CD4-positive, alpha-beta T cell treated with Interleukin-1 beta for 1 hour (primary cell): ENCODE data around the gene ITIH6.
A peak's percentile ranks its signal among the peaks of the same experiment; 100 is the strongest.
"Not testable (repeated sequence)": the region's sequence is repeated elsewhere in the genome, so short reads cannot be mapped to it uniquely, and the experiment has no call there.

Experiments
- DNase-seq, 2 donors: peaks; one replicate each; pipeline ENCODE4 v3.0.0-alpha.2; 2020 to 2022

ITIH6 gene

DNA sequence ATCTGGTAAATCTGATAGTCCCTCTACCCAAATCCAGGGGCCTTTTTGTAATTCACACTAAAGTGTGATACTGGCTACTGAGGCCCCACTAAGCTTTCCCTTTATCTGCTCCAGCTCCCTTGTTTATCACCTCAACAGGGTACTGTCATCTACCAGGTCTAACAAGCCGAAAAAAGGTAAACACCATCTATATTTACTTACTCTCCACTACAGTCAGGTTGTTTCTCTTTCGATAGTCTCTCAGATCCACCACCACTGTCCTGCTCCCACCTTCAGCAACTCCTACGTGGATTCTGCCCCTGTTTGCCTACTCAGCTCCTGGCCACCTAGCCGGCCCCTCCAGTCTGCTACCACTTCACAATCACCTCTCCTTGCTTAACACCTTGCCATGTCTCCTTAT lies 3.3 kb downstream of the ITIH6 start:
- no peak for DNase-seq

DNA sequence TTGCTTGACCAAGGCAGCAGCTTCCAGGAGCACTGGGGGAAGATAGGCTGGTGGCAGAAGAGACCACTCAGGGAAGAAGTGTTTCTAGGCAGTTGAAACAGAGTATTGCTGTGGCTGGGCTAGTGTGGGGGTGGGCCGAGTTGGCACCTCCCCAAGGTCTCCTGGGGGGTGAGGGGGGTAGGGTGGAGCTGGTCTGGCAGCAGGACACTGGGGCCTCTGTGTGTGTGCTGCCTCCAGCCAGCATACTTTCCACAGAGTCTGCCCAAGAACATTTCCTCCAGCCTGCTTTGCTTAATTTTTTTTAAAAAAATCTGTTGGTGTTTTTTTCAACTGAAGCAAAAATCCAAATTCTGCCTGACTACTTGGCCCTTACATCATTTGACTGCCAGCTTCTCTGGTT lies 4.0 kb downstream of the ITIH6 start:
- no peak for DNase-seq

DNA sequence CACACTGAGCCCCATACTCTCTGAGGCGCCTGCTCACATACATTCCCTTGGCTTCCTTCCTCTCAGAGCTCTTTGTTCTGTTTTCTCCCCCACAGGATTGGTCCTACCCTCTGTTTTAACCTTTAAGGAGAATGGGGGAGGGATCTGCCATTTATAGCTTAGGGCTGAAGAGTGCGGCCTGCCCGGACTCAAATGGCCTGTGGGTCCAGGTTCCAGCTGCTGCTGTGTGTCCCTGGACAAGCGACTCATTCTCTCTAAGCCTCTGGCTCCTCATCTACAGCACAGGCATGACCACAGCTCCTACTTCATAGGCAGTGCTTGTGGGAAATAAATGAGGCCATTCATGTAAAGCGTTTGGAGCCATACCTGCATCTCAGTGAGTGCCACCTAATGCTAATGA lies 8.7 kb downstream of the ITIH6 start:
- DNase-seq = not testable (repeated sequence)

DNA sequence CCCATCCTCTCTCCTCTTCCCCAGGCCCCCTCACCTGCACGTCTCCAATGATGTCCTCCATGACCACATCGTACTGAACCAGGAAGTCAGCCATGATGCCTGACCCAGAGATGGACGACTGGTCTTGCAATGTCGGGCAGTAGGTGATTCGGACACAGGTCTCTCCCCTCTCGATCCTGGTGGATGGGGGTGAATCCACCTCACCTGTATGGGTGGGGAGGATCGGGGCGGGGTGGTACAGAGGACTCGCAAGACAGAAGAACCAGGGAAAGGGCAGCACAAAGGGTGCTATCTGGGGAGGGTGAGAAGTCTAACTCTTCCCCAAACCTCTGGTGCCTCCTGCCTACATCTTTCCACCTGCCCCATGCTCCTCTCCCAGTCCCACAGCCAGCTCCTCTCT lies 9.6 kb downstream of the ITIH6 start:
- no peak for DNase-seq

DNA sequence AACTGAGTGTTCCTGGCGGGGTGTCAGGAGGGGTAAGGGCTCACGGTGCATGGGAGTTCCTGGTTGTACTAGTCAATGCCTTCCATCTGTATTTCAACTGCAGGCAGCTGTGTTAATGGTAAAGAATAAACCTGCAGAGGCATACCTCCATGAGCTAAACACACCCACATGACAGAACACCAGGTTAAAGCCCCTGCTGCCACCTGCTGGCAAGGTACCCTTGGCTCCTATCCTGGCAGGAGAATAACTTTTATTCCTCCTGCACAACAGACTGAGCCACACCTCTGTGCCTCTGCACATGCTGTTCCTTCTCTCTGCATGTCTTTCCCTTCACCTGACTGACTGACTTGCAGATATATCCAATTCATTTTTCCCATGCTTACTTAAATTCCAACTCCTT lies 11.1 kb downstream of the ITIH6 start:
- DNase-seq = peak in 1 of 2 donors; percentile 50

DNA sequence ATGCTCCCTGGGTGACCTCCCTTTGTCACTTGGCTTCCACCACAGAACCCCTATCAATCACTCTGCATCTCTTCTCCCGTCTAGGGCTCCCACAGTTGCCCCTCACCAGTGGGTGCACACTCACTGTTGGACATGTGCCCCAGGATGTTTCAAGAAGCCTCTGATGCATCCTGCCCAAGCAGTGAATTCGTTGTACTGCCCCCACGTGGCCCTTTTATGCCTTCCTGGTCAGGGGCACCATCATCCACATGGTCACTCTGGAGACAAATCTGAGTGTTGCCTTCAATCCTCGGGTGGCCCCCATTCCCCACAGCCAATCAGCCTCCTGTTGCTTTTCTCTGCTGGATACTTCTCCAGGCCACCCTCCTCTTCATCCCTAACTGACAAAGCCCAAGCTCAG lies 12.2 kb downstream of the ITIH6 start:
- DNase-seq = no peak

DNA sequence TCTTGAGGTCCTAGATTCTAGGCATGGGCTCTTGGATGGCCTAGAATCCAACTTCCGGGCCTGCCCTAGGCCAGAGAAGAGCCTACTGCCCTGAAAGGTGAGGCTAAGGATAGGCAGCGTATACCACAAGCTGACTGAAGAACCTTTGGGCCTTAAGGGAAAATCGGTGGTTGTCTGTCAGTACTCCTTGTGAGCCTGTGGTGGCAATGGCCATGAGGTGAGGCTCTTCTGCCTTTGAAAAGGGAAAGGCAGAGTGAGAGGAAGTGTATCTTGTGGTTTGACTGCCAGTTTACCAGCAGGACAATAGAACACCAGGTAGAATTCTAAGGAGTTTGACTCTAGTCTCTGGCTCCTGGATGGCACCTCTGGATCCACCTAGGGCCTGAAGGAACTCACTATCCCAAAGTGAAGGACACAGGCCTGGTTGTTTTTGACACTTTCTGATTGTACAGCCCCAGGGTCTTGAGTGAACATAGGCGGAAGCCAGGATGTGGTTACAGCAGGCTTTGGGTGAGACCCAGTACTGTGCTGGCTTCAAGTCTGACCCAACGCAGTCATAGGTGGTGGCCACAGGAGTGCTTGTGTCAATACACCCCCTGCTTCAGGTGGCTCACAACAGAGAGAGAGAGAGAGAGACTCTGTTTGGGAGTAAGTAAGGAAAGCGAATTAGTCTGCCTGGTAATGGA lies 20.9 kb downstream of the ITIH6 start:
- no peak for DNase-seq

DNA sequence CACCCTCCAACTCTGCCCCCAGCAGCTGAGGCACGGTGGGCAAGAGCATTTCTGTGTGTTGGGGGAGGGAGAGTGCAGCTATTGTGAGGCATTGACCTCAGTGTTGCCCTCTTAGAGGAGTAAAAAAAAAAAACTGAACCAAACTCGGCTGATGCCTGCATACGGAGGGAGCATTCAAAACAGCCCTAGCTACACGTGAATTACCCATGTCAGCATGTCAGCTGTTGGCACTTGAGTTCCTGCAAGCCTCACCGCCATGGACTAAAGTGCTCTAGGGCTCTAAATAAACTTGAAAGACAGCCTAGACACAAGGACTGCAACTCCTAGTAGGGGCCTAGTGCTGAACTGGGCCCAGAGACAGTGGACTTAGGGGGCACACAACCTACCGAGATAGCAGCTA lies 22.0 kb downstream of the ITIH6 start:
- DNase-seq = no peak

DNA sequence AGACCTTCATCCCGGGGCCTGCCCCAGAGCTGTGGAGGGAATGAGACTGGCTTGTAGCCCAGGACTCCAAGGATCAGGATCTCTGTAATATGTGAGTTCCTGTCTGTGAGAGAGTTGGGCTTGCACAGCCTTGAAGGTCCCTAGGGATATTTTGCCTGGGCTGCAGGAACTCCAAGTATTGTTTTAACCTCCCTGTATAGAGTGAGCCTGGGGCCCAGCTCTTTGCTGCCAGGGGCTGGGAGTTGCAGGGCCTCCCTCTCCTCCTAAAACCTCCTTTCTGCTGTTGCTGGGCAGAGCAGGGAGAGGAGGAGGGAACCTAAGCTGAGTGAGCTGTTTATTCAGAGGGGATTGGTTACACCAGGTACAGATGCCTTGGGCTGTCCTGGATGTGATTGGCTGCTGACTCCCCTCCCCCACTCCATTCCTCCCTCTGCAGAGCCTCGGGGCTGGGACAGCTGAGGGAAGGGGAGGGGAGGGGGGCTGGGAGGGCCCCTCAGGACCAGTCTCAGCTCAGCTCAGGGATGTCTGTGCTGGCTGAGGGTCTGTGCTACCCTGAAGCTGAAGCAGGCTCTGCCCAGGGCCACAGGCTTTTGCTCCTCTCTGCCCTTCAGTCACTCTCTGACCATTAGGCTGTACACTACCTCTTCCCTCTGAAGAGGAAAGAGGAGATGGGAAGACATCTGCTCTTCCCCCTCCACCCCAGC lies 23.5 kb downstream of the ITIH6 start:
- DNase-seq = not testable (repeated sequence)

DNA sequence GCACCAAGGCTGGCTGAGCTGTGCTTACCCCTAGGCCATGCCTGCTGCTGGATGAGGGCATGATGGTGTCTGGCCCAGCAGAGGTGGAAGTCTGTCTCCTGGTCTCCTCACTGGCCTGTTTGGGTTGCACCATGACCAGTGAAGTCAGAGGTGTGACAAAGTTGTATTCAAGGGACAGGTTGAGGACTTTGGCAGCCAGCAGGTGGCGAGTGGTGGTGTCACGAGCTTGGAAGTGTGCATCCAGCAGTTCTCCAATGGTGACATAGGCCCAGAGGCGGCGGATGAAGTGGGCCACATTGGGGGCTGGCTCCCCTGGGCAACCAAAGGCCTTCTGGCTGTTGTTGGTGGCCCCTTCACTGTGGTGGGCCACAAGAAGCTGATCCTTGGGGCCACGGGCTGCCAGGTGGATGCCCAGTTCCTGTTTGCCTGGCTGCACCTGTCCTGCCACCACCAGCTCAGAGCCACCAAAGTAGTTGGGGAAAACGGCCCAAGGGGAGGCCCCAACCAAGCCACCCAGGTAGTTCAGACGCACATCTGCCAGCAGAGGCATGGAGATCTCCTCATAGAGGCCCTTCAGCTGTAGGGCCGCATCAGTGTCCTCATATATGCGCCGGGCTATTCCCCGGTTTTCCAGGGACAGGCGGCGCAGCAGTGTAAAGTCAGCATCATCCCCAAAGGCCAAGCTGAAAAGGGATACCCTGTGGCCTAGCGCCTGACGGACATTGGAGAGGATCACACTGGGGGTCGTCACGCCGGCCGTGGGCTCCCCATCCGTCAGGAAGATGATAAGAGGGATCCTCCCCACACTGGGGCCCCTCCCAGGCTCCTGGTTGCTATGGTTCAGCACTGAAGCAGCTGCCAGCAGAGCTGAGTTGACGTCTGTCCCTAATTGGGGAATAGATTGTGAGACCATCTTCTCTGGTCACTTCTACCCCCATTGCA lies 39.7 kb downstream of the ITIH6 start:
- no peak for DNase-seq

DNA sequence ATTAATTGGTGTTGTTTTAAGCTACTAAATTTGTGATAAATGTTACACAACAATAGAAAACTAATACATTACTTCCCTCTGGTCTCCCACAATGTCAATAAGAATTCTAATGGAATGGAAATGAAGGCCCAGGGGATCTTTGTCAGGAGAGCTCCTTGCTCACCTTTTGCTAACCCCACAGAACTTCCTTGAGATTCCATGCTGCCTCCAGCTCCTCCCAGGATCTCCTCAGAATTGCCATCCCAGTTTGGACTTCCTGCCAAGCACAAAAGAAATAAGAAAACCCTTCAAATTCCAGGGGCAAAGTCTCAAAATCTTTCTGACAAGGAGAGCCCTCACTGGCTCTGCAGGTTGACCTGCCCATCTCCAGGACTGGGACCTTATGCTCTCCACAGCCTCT lies 43.2 kb downstream of the ITIH6 start:
- no peak for DNase-seq

DNA sequence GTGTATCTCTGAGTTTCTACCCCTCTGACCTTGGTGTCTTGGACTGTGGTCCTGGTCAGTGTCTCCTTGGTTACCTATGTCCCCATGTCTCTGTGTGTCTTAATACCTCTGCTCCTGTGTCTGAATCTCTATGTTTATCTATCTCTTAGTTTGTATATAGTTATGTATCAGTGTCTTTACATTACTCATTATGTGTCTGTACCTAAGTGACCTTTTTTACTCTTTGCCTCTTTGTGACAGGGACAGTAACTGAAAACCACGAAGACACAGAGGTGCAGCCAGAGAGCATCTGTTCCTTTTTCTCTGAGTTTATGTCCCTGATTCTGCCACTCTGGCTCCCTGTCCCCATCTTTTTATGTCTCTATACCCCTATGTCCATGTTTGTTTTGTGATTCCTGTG lies 49.4 kb downstream of the ITIH6 start:
- no peak for DNase-seq

DNA sequence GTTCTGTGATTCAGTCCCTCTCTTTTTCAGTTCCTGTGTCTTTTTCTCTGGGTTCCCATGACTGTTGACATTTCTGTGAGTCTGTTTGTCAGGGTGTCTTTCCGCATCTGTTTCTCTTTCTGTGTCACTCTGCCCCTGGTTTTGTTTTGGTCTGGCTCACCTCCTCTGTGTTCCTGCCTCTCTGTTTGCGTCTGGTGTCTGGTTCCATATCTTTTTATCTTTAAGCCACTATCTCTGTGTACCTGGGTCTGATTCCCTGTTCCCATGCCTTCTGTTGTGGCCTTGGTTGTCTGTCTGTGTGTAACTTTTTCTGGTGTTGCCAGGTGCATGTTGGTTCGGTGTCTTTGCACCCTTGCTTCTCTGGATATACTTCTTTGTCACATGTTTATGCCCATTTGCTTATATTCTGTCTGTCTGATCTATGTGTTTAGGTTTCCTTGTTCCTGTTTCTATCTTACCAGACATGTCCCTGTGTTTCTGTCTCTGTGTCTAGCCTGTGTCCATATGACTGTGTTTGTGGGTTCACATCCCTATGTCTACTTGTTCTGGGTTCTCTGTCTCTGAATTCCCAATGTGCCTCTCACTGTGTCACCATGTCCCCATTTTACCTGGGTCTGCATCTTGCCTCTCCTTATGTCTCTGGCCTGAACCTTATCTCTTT lies 50.2 kb downstream of the ITIH6 start:
- no peak for DNase-seq

DNA sequence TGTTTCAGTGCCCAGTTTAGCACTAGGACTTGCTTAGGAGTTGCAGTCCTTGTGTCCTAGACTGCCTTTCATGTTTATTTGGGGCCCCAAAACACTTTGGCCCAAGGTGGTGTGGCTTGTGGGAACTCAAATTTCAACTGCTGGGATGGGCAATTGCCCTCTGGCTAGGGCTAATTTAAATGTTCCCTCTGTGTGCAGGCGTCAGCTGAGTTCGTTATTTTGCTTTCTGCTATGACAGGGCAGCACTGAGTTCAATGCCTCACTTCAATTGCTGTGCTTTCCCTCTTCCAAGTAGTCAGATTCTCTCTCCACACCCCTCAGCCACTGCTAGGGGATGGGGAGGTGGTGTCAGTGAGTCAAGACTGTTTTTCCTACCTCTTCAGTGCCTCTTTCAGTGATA lies 51.1 kb downstream of the ITIH6 start:
- DNase-seq = no peak

DNA sequence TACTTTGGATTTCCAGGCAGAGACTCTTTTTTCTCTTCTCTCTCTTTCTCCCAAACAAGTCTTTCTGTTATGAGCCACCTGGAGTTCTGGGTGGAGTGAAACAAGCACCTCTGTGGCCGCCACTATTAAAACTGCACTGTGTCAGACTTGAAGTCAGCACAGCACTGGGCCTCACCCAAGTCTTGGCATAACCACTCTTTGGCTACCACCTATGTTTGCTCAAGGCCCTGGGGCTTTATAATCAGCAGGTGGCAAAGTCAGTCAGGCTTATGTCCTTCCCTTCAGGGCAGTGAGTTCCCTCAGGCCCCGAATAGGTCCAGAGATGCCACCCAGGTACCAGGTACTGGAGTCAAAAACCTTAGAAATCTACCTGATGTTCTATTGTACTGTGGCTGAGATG lies 52.4 kb downstream of the ITIH6 start:
- DNase-seq = no peak

DNA sequence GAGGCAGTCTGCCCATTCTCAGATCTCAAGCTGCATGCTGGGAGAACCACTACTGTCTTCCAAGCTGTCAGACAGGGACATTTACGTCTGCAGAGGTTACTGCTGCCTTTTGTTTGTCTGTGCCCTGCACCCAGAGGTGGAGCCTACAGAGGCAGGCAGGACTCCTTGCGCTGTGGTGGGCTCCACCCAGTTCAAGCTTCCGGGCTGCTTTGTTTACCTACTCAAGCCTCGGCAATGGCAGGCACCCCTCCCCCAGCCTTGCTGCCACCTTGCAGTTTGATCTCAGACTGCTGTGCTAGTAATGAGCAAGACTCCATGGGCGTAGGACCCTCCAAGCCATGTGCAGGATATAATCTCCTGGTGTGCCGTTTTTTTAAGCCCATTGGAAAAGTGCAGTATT lies 59.5 kb downstream of the ITIH6 start:
- DNase-seq = peak in 1 of 2 donors; percentile 14

DNA sequence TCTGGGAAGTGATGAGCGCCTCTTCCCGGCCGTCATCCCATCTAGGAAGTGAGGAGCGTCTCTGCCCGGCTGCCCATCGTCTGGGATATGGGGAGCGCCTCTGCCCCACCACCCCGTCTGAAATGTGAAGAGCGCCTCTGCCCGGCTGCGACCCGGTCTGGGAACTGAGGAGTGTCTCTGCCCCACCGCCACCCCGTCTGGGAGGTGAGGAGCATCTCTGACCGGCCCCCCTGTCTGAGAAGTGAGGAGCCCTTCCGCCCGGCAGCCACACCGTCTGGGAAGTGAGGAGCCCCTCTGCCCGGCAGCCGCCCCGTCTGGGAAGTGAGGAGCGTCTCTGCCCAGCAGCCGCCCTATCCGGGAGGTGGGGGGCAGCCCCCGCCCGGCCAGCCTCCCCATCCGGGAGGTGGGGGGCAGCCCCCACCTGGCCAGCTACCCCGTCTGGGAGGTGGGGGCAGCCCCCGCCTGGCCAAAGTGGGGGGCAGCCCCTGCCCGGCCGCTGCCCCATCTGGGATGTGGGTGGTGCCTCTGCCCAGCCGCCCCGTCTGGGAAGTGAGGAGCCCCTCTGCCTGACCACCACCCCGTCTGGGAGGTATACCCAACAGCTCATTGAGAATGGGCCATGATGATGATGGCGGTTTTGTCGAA lies 61.6 kb downstream of the ITIH6 start:
- DNase-seq = not testable (repeated sequence)

DNA sequence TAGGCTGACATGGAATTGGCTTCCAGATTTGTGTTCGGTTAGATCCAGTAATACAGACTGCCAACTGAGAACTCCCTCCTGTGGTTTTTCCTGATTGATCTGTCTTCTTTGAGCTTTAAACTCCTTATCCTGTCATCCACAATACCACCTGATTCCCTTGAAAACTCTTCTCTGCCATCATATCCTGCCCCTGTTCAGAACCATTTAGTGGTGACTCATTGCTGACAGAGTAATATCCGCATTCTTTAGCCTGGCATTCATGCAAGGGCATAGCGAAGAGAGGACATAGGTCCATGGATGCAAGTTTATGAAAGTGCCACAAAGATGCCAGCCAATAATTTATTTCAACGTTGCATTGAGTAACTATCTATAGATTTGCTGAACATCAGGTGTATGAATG lies 76.6 kb downstream of the ITIH6 start:
- DNase-seq = no peak

DNA sequence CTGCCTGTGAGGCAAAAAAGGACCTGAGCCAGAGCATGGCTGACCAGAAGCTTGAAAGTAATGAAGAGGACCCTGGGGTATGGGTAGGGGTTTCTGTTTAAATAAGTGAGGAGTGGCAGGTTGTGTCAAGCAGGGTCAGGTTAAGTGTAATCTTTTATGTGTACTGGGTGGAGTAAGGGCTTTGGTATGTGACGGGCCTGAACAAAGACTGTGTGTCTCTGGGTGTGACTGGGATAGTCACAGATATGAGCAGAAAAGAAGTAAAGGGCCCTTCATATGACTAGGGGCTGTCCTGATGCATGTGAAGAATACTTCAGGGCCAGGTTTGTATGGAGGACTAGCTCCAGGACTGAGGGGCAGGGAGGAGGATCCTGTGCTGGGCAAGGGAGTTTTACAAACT lies 82.4 kb downstream of the ITIH6 start:
- DNase-seq = no peak

DNA sequence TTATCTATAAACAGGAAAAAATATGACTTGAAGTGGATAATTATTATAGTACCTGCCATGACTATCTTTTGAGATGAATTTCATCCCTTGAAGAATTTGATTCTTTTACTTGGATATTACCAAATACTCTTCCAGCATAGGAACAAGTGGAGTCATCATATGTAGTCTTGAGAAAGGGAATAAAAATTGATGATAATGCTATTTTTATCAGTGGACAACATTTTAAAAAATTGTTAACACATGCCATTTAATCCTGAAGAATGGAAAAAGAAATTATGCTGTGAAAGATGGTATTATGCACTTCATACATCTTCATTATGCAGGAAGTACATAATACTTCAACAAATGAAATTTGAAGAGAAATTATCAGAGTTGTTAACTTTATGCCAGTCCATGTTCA lies 83.6 kb downstream of the ITIH6 start:
- no peak for DNase-seq

DNA sequence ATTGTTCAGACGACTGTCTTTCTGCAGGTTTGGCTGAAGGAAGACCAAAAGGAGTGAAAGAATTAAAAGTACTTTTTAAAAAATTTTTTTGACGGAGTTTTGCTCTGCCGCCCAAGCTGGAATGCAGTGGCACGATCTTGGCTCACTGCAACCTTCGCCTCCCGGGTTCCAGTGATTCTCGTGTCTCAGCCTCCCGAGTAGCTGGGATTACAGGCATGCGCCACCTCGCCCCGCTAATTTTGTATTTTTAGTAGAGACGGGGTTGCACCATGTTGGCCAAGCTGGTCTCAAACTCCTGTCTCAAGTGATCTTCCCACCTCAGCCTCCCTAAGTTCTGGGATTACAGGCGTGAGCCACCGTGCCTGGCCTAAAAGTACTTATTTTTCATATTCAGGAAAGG lies 86.3 kb downstream of the ITIH6 start:
- no peak for DNase-seq

DNA sequence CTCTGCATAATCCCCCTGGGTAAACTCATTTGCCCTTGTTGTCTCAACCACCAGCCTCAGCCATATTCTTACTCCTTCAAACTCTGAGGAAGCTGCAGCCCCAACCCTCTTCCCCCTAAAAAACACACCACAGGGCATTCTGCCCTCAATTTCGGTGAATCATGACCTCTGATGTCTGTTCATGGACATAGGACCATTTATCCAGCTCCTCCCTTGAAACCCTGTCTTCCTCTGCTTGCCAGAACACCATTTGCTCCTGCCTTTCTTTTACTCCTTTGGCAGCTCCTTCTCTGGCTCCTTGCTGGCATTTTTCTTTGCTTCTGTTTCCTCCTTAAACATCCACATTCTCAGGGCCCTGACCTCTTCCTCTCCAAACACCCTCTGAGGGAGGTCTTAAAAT lies 87.1 kb downstream of the ITIH6 start:
- no peak for DNase-seq

DNA sequence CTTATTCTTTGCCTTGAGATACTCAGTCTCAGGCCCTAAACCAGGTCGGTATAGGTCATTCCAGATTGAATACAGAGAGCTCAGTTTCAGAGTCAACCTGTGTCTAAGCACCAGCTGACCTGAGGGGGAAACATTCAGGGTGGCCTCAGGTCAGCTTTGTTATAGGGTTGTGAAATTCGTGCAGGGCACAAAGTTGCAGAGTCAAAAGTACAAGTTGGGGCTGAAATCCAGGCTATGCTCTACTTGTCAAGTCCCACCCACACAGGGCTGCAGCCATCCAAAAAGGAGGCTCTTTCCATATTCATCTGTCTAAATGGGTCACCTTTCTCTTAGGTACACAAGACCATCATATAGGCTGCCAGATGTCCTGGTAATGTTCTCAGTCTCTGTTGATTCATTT lies 89.7 kb downstream of the ITIH6 start:
- DNase-seq = no peak
